Subcutaneous abdominal adipose tissue (tissue), 5 donors: ENCODE results near the gene ROBO2.

ENCODE experiments used
- H3K27ac ChIP-seq: one replicate; pipeline ENCODE4 v1.7.0; 2013; ENCODE audit warnings: low read depth, mild to moderate bottlenecking, inconsistent platforms, low read length, moderate library complexity
- H3K27me3 ChIP-seq, 5 donors: one replicate each; pipeline ENCODE4 v1.7.0; 2013; ENCODE audit warnings: low read length in 5 of 5, inconsistent platforms in 1 of 5; ENCODE audit not compliant: control insufficient read depth in 5 of 5, insufficient read depth in 4 of 5
- H3K36me3 ChIP-seq, 5 donors: one replicate each; pipeline ENCODE4 v1.7.0; 2013; ENCODE audit warnings: low read length in 5 of 5; ENCODE audit not compliant: control insufficient read depth in 5 of 5, insufficient read depth in 5 of 5
- H3K4me1 ChIP-seq, 5 donors: one replicate each; pipeline ENCODE4 v1.7.0; 2013; ENCODE audit warnings: low read length in 5 of 5, mild to moderate bottlenecking in 3 of 5, moderate library complexity in 1 of 5; ENCODE audit not compliant: control insufficient read depth in 5 of 5, insufficient read depth in 5 of 5
- H3K4me3 ChIP-seq, 5 donors: one replicate each; pipeline ENCODE4 v1.7.0; 2013; ENCODE audit warnings: low read length in 5 of 5, low read depth in 1 of 5
- H3K9ac ChIP-seq, 5 donors: one replicate each; pipeline ENCODE4 v1.7.0; 2013; ENCODE audit warnings: low read length in 5 of 5, mild to moderate bottlenecking in 4 of 5, moderate library complexity in 3 of 5
- H3K9me3 ChIP-seq, 5 donors: one replicate each; pipeline ENCODE4 v1.7.0; 2013; ENCODE audit warnings: low read length in 5 of 5; ENCODE audit not compliant: control insufficient read depth in 5 of 5
- donor health status: healthy.
- donor health status: healthy.
- donor health status: healthy.
- donor health status: healthy.
- donor health status: healthy.

ROBO2 gene

GRCh38 chr3:77146004-77146403 lies 106.1 kb downstream of the ROBO2 start:
- Histone ChIP-seq H3K27ac (no peak overlapping the region), H3K9me3 (no peaks in the 10 kb centered on the region), H3K36me3 (no peaks in the 10 kb centered on the region), H3K9ac (no peak overlapping the region), H3K27me3 (no peaks in the 10 kb centered on the region), H3K4me3 (no peak overlapping the region), H3K4me1 (peaks cover 0 to 2% (median 0%) of the 10 kb centered on the region in 5 donors)

DNA sequence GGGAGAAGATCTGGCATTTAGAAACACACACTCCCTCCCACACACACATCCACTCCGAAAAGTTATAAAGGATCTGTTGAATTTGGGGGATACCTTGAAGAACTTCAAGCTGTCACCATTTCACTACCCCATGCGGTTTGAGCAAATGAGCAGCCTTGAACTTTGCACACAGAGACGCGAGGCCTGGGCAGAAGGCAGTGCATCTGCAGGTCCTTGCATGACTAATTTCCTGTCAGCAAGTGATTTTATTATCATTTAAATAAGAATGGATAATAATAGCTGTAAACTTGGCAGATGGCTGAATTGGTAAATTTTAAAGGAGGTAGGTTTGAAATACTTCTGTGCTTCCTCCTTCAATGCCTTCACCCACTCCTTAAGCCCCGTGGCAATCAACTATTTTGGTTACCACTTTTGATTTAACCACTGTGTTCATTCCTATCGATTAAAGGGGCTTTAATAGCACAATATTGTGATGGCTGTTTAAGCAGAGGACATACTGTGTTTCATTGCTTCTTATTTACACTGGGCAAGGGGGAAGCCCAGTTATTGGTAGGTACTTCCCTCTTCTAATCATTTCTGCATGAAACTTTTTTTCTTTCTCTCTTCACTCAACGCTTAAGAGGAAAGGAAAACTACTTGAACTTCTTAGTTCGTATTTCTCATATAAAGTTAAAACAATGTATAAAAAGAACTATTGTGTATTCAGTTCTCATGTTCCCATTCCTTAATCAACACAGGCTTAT lies 108.1 kb downstream of the ROBO2 start:
- H3K27ac ChIP-seq: no peak overlapping the region

GRCh38 chr3:77149382-77149781 lies 109.5 kb downstream of the ROBO2 start:
- Histone ChIP-seq H3K4me1 (peaks cover 0 to 2% (median 0%) of the 10 kb centered on the region in 5 donors), H3K36me3 (no peaks in the 10 kb centered on the region), H3K27me3 (no peaks in the 10 kb centered on the region), H3K27ac (no peak overlapping the region), H3K9ac (no peak overlapping the region), H3K4me3 (no peak overlapping the region), H3K9me3 (no peaks in the 10 kb centered on the region)

More for the DNA sequence above, 108.1 kb downstream of the ROBO2 start:
- Histone ChIP-seq H3K36me3 (no peaks in the 10 kb centered on the region), H3K9ac (peak overlapping the region in 1 of 5 donors; percentile 7), H3K4me3 (peak overlapping the region in 1 of 5 donors; percentile 6), H3K27me3 (no peaks in the 10 kb centered on the region), H3K9me3 (no peaks in the 10 kb centered on the region), H3K4me1 (peaks cover 0 to 2% (median 0%) of the 10 kb centered on the region in 5 donors)

- Histone ChIP-seq H3K9ac (no peak overlapping the region), H3K27ac (no peak overlapping the region), H3K36me3 (no peaks in the 10 kb centered on the region), H3K27me3 (no peaks in the 10 kb centered on the region), H3K4me1 (peaks cover 0 to 2% (median 0%) of the 10 kb centered on the region in 5 donors), H3K4me3 (no peak overlapping the region), H3K9me3 (no peaks in the 10 kb centered on the region)
Observed at GRCh38 chr3:77150028-77150427, 110.1 kb downstream of the ROBO2 start.

GRCh38 chr3:77150759-77151158 lies 110.9 kb downstream of the ROBO2 start:
- H3K27ac ChIP-seq: no peak overlapping the region
- H3K4me1 ChIP-seq: peaks cover 0 to 2% (median 0%) of the 10 kb centered on the region in 5 donors
- H3K36me3 ChIP-seq: no peaks in the 10 kb centered on the region
- no peak overlapping the region for H3K9ac ChIP-seq
- H3K27me3 ChIP-seq: no peaks in the 10 kb centered on the region
- no peak overlapping the region for H3K4me3 ChIP-seq
- no peaks in the 10 kb centered on the region for H3K9me3 ChIP-seq

GRCh38 chr3:77158730-77159581 lies 119.1 kb downstream of the ROBO2 start:
- H3K4me1 ChIP-seq: no peaks in the 10 kb centered on the region
- no peak overlapping the region for H3K4me3 ChIP-seq
- no peak overlapping the region for H3K9ac ChIP-seq
- no peaks in the 10 kb centered on the region for H3K9me3 ChIP-seq
- no peaks in the 10 kb centered on the region for H3K27me3 ChIP-seq
- H3K36me3 ChIP-seq: no peaks in the 10 kb centered on the region
- no peak overlapping the region for H3K27ac ChIP-seq

DNA sequence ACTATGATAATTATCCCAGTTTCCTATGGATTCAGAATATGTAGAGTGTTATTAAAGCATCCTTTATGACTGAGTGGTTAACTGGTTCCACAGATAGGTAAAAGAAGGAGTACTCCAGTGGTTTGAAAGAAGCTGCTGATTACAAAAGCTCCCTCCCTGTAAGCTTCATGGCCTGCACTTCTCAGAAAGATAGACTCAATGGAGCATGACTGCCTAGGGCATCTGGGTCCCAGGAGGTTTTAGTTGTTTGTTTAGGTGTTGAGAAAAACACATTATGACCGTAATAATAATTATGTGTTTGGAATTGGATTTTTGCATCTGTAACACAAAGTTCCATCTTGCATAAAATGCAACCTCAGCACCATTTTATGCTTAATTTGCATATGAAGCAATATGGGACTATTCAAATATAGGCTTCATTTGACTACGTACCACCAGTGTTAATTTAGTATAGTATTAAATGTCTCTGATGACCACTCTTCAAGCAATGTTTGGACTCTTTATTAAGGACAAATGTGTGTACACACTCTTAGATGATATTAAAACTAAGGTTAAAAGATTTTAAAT lies 121.1 kb downstream of the ROBO2 start:
- no peak overlapping the region for H3K27ac ChIP-seq
- H3K9me3 ChIP-seq: no peaks in the 10 kb centered on the region
- H3K4me3 ChIP-seq: no peak overlapping the region
- no peak overlapping the region for H3K9ac ChIP-seq
- H3K36me3 ChIP-seq: no peaks in the 10 kb centered on the region
- H3K4me1 ChIP-seq: no peaks in the 10 kb centered on the region
- H3K27me3 ChIP-seq: no peaks in the 10 kb centered on the region

DNA sequence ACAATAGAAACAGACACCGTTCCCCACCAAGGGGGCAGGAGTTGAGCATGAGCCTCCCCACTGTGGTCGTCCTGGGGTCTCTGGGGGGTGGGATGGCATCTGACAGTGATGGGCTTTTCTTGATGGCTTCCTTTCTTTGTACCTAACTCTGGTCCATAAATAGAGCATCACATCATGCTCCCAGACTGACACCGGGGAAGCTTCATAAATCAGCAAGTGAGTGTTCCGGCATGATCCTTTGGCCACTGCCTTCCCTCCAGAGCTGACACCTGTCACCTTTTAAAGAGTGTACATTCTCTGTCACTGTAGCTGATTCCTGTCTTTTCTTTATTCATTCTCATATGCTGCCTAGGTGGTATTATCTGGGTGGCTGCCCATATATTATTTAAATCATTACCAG lies 129.9 kb downstream of the ROBO2 start:
- Histone ChIP-seq H3K9me3 (no peaks in the 10 kb centered on the region), H3K9ac (no peak overlapping the region), H3K36me3 (no peaks in the 10 kb centered on the region), H3K4me1 (no peaks in the 10 kb centered on the region), H3K4me3 (no peak overlapping the region), H3K27ac (no peak overlapping the region), H3K27me3 (no peaks in the 10 kb centered on the region)

GRCh38 chr3:77171026-77171425 lies 131.1 kb downstream of the ROBO2 start:
- Histone ChIP-seq H3K27me3 (no peaks in the 10 kb centered on the region), H3K36me3 (no peaks in the 10 kb centered on the region), H3K4me1 (no peaks in the 10 kb centered on the region), H3K27ac (no peak overlapping the region), H3K4me3 (no peak overlapping the region), H3K9ac (no peak overlapping the region), H3K9me3 (no peaks in the 10 kb centered on the region)

DNA sequence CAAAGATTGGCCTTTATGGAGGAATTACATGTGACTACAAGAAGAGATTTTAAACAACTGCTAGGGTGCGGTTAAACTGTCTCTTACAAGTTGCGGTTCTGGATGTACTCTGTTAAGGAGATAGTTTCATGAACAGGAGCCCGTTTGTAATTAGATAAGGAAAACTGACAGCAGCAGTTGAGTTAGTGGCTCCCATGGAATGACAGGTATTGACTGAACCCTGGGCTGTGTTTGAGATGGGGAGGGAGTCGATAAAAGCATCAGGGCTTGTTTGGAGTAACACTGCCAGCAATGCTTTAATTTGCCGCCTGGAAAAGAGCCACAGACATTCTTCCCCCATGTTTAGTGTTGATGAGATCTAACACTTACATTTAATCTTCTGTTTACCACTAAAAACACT lies 139.9 kb downstream of the ROBO2 start:
- Histone ChIP-seq H3K4me3 (no peak overlapping the region), H3K4me1 (no peaks in the 10 kb centered on the region), H3K9ac (no peak overlapping the region), H3K27me3 (no peaks in the 10 kb centered on the region), H3K9me3 (no peaks in the 10 kb centered on the region), H3K27ac (no peak overlapping the region), H3K36me3 (no peaks in the 10 kb centered on the region)
